Transverse colon (tissue), 4 donors: Measurements from ENCODE around the gene CNTN1. TPM values are rescaled to one million over a fixed set of nuclear protein-coding genes. Genes with fewer than 3 reads are reported as not detected.

Experiments used
- DNase-seq: peaks from one replicate; pipeline ENCODE4 v3.0.0-alpha.2; 2019
- H3K27ac ChIP-seq, 4 donors: fragments of 200-600 bp; sonication (generic); 2 replicates each; pipeline ENCODE4 v1.5.1; 2016 to 2018; ENCODE audit warnings: inconsistent platforms in 4 of 4
- H3K27me3 ChIP-seq: fragments of 200-600 bp; sonication (generic); 2 replicates; pipeline ENCODE4 v1.5.1; 2017; ENCODE audit warnings: inconsistent platforms
- H3K36me3 ChIP-seq, 4 donors: fragments of 200-600 bp; sonication (generic); 2 replicates each; pipeline ENCODE4 v1.5.1; 2017 to 2019; ENCODE audit warnings: inconsistent platforms in 4 of 4
- H3K4me1 ChIP-seq, 4 donors: fragments of 200-600 bp; sonication (generic); 2 replicates each; pipeline ENCODE4 v1.5.1; 2017 to 2020; ENCODE audit warnings: inconsistent platforms in 4 of 4
- H3K4me3 ChIP-seq, 4 donors: fragments of 200-600 bp; sonication (generic); 1 replicate in 1 of 4; 2 replicates in 3 of 4; pipeline versions ENCODE4 v1.5.1 to v1.6.1; 2017 to 2019; ENCODE audit warnings: inconsistent platforms in 4 of 4
- H3K9me3 ChIP-seq, 2 donors: fragments of 200-600 bp; sonication (generic); 2 replicates each; pipeline ENCODE4 v1.5.1; 2017 to 2019; ENCODE audit warnings: inconsistent platforms in 2 of 2
- CTCF ChIP-seq, 5 experiments: fragments of 200-600 bp in 3 of 5; fragments of 450-650 bp in 2 of 5; sonication (generic) in 3 of 5; IDR thresholded peaks; 1 replicate in 2 of 5; 2 replicates in 3 of 5; pipeline ENCODE4 v1.5.1; 2016 to 2017; ENCODE audit warnings: antibody characterized with exemption in 5 of 5, inconsistent platforms in 3 of 5, mild to moderate bottlenecking in 2 of 5, moderate library complexity in 1 of 5
- EP300 ChIP-seq: sonication (generic); formaldehyde crosslinking; IDR thresholded peaks from one replicate; pipeline ENCODE4 v1.6.1; 2017; ENCODE audit warnings: antibody characterized with exemption, low read depth
- POLR2A ChIP-seq: fragments of 450-650 bp; IDR thresholded peaks from one replicate; pipeline ENCODE4 v1.6.1; 2016; ENCODE audit warnings: antibody characterized with exemption, mild to moderate bottlenecking, moderate library complexity
- POLR2AphosphoS5 ChIP-seq, 3 donors: sonication (generic); formaldehyde crosslinking; IDR thresholded peaks; one replicate each; pipeline ENCODE4 v1.6.1; 2016; ENCODE audit warnings: antibody characterized with exemption in 3 of 3
- whole genome bisulfite sequencing, 2 donors: methylation state at CpG; one replicate each; pipeline ENCODE4 v1.1.5; 2018; ENCODE audit warnings: low coverage in 1 of 2; 5-methylcytosine and 5-hydroxymethylcytosine counted together
- in situ Hi-C, 4 donors: fragments of 200-750 bp; cut with MboI; loops; one replicate each; pipeline versions ENCODE4 v1.15.0 to v1.15.1; 2017; ENCODE audit warnings: low sequenced_read_pairs in 3 of 4, low pct_ligation_motif_present in 1 of 4, low pct_unique_long_range_greater_than_20kb in 1 of 4
- intact Hi-C: fragments of 100-400 bp; cut with DNase I; formaldehyde crosslinking; loops from one replicate; pipeline ENCODE4 v1.15.1; 2023; ENCODE audit warnings: low total_unique reads
- total RNA-seq, 4 donors: library from RNA; depleted of rRNA; stranded (reverse); fragments of >200 nt; gene quantifications; one replicate each; pipeline ENCODE4 v1.1.0, GENCODE V29; 2016

CNTN1 gene
- total RNA-seq, 4 donors from 2014 or later, result 0.60 to 3.2 (median 1.4) TPM

GRCh38 chr12:40825156-40825555 is 132.9 kb downstream of the CNTN1 start:
- in situ Hi-C loops, result no loop called here
- TF ChIP-seq POLR2AphosphoS5 (IDR thresholded peaks at IDR 0.05) (no peak), POLR2A (no peak), CTCF (IDR thresholded peaks at IDR 0.05) (no peak), EP300 (no peak)
- DNase-seq, result no peak
- Histone ChIP-seq H3K9me3 (no peaks in the 10 kb centered on the region), H3K4me3 (no peak overlapping the region), H3K36me3 (no peaks in the 10 kb centered on the region), H3K4me1 (no peaks in the 10 kb centered on the region), H3K27me3 (no peaks in the 10 kb centered on the region), H3K27ac (no peak overlapping the region)
- intact Hi-C loops, result no loop called here

- 45 to 47% methylated on average over 12 to 17 of the region's 17 CpGs for WGBS, 2 donors
- H3K4me1 ChIP-seq, result no peaks in the 10 kb centered on the region
- in situ Hi-C loops, result no loop called here
- H3K4me3 ChIP-seq, result no peak overlapping the region
- H3K36me3 ChIP-seq, result no peaks in the 10 kb centered on the region
- DNase-seq, result no peak
- no peak for TF ChIP-seq CTCF (IDR thresholded peaks at IDR 0.05)
- TF ChIP-seq POLR2A, result no peak
- H3K27me3 ChIP-seq, result no peaks in the 10 kb centered on the region
- no peak overlapping the region for H3K27ac ChIP-seq
- no peaks in the 10 kb centered on the region for H3K9me3 ChIP-seq
- intact Hi-C loops, result no loop called here
These were observed 135.7 kb downstream of the CNTN1 start for GRCh38 chr12:40827683-40828592.

- in situ Hi-C loops, result no loop called here
- no peak for TF ChIP-seq POLR2A
- no peak for TF ChIP-seq EP300
- no peak for TF ChIP-seq CTCF (IDR thresholded peaks at IDR 0.05)
- TF ChIP-seq POLR2AphosphoS5 (IDR thresholded peaks at IDR 0.05), result no peak
These were observed 136.4 kb downstream of the CNTN1 start for GRCh38 chr12:40828593-40828990.

GRCh38 chr12:40829738-40830144 is 137.5 kb downstream of the CNTN1 start:
- Histone ChIP-seq H3K36me3 (no peaks in the 10 kb centered on the region), H3K27ac (no peak overlapping the region), H3K4me1 (no peaks in the 10 kb centered on the region), H3K4me3 (no peak overlapping the region), H3K9me3 (no peaks in the 10 kb centered on the region), H3K27me3 (no peaks in the 10 kb centered on the region)
- TF ChIP-seq EP300, result no peak
- TF ChIP-seq CTCF (IDR thresholded peaks at IDR 0.05), result no peak
- TF ChIP-seq POLR2AphosphoS5 (IDR thresholded peaks at IDR 0.05), result no peak
- TF ChIP-seq POLR2A, result no peak
- DNase-seq, result no peak
- WGBS, 2 donors, result 26 to 36% methylated on average over 1 of the region's 1 CpG
- intact Hi-C loops, result no loop called here
- in situ Hi-C loops, result no loop called here

More at GRCh38 chr12:40828593-40828990, 136.4 kb downstream of the CNTN1 start:
- no peak overlapping the region for H3K4me3 ChIP-seq
- no peaks in the 10 kb centered on the region for H3K27me3 ChIP-seq
- H3K27ac ChIP-seq, result no peak overlapping the region
- H3K36me3 ChIP-seq, result no peaks in the 10 kb centered on the region
- no peaks in the 10 kb centered on the region for H3K4me1 ChIP-seq
- DNase-seq, result no peak
- WGBS, 2 donors, result 62 to 63% methylated on average over 4 to 5 of the region's 5 CpGs
- intact Hi-C loops, result no loop called here
- no peaks in the 10 kb centered on the region for H3K9me3 ChIP-seq
